Gastroesophageal sphincter (tissue), 4 donors: ENCODE results near the gene SRSF1. TPM values are rescaled to one million over a fixed set of nuclear protein-coding genes. Genes with fewer than 3 reads are reported as not detected.

Experiments used
- ATAC-seq: fragments of 150-250 bp; one replicate; pipeline ENCODE4 v1.9.1; 2016; ENCODE audit warnings: mild to moderate bottlenecking, moderate library complexity
- H3K27ac ChIP-seq, 4 donors: fragments of 200-600 bp; sonication (generic) in 3 of 4; 1 replicate in 3 of 4; 2 replicates in 1 of 4; pipeline ENCODE4 v1.5.1; 2016 to 2019
- H3K27me3 ChIP-seq: fragments of 200-600 bp; sonication (generic); one replicate; pipeline ENCODE4 v1.5.1; 2019
- H3K36me3 ChIP-seq, 2 donors: fragments of 200-600 bp; sonication (generic); one replicate each; pipeline ENCODE4 v1.5.1; 2019; ENCODE audit warnings: control low read depth in 1 of 2
- H3K4me1 ChIP-seq, 3 donors: fragments of 200-600 bp; sonication (generic); 1 replicate in 2 of 3; 2 replicates in 1 of 3; pipeline ENCODE4 v1.5.1; 2016 to 2019; ENCODE audit warnings: control low read depth in 2 of 3
- H3K4me3 ChIP-seq, 2 donors: fragments of 200-600 bp; sonication (generic); one replicate each; pipeline ENCODE4 v1.5.1; 2019; ENCODE audit warnings: mild to moderate bottlenecking in 1 of 2, moderate library complexity in 1 of 2
- H3K9me3 ChIP-seq, 3 donors: fragments of 200-600 bp; sonication (generic); one replicate each; pipeline ENCODE4 v1.5.1; 2017 to 2019; ENCODE audit warnings: control low read depth in 2 of 3
- CTCF ChIP-seq, 4 experiments: fragments of 200-600 bp in 2 of 4; fragments of 450-650 bp in 2 of 4; sonication (generic) in 1 of 4; IDR thresholded peaks; one replicate each; pipeline ENCODE4 v1.5.1; 2017 to 2019; ENCODE audit warnings: antibody characterized with exemption in 4 of 4, mild to moderate bottlenecking in 2 of 4, moderate library complexity in 2 of 4
- EP300 ChIP-seq: sonication (generic); formaldehyde crosslinking; IDR thresholded peaks from one replicate; pipeline ENCODE4 v1.6.1; 2017; ENCODE audit warnings: antibody characterized with exemption, mild to moderate bottlenecking
- POLR2A ChIP-seq, 2 donors: fragments of 450-650 bp; IDR thresholded peaks; one replicate each; pipeline ENCODE4 v1.6.1; 2017; ENCODE audit warnings: antibody characterized with exemption in 2 of 2, mild to moderate bottlenecking in 2 of 2, moderate library complexity in 1 of 2
- POLR2AphosphoS5 ChIP-seq: sonication (generic); formaldehyde crosslinking; IDR thresholded peaks from one replicate; pipeline ENCODE4 v1.6.1; 2017; ENCODE audit warnings: antibody characterized with exemption
- WGBS, 2 donors: methylation state at CpG; one replicate each; pipeline ENCODE4 v1.1.5; 2018; ENCODE audit warnings: low coverage in 1 of 2; 5-methylcytosine and 5-hydroxymethylcytosine counted together
- total RNA-seq, 4 donors: library from RNA; depleted of rRNA; stranded (reverse); fragments of >200 nt; gene quantifications; one replicate each; pipeline ENCODE4 v1.1.0, GENCODE V29; 2016

SRSF1 gene
- total RNA-seq, 4 donors from 2014 or later = 139 to 240 (median 198) TPM

- TF ChIP-seq EP300 (no peak), POLR2AphosphoS5 (no peak), POLR2A (IDR thresholded peaks at IDR 0.05) (no peak), CTCF (IDR thresholded peaks at IDR 0.05) (no peak)
- H3K36me3 ChIP-seq = peaks cover 0 to 41% of the 10 kb centered on the region in 2 donors
- H3K27ac ChIP-seq = peak overlapping the region; percentile 92 to 99 (median 96)
- no peak for ATAC-seq
- no peaks in the 10 kb centered on the region for H3K9me3 ChIP-seq
- 5 to 9% methylated on average over 13 to 24 of the region's 36 CpGs for WGBS, 2 donors
- no peaks in the 10 kb centered on the region for H3K27me3 ChIP-seq
- peaks cover 22 to 65% (median 29%) of the 10 kb centered on the region in 3 donors for H3K4me1 ChIP-seq
- peak overlapping the region; percentile 81 for H3K4me3 ChIP-seq
Measured at GRCh38 chr17:58005728-58006559, 1.1 kb downstream of the SRSF1 start.

GRCh38 chr17:58005031-58005727, 1.9 kb downstream of the SRSF1 start:
- no peaks in the 10 kb centered on the region for H3K27me3 ChIP-seq
- peak overlapping the region; percentile 81 for H3K4me3 ChIP-seq
- no peak for ATAC-seq
- H3K27ac ChIP-seq = peak overlapping the region; percentile 92 to 99 (median 96)
- WGBS, 2 donors = 31 to 38% methylated on average over 7 to 12 of the region's 12 CpGs
- TF ChIP-seq POLR2A (IDR thresholded peaks at IDR 0.05) (no peak), CTCF (IDR thresholded peaks at IDR 0.05) (no peak), EP300 (no peak)
- H3K36me3 ChIP-seq = peaks cover 0 to 48% of the 10 kb centered on the region in 2 donors
- no peaks in the 10 kb centered on the region for H3K9me3 ChIP-seq
- peaks cover 22 to 73% (median 29%) of the 10 kb centered on the region in 3 donors for H3K4me1 ChIP-seq

GRCh38 chr17:58004060-58004459, 3.0 kb downstream of the SRSF1 start:
- H3K27ac ChIP-seq = peak overlapping the region in 2 of 4 donors; percentile 12 to 92
- 58 to 71% methylated on average over 3 of the region's 3 CpGs for whole genome bisulfite sequencing, 2 donors
- no peaks in the 10 kb centered on the region for H3K9me3 ChIP-seq
- H3K4me1 ChIP-seq = peaks cover 22 to 83% (median 29%) of the 10 kb centered on the region in 3 donors
- H3K36me3 ChIP-seq = peaks cover 0 to 54% of the 10 kb centered on the region in 2 donors
- peak overlapping the region in 1 of 2 donors; percentile 81 for H3K4me3 ChIP-seq
- no peak for TF ChIP-seq CTCF (IDR thresholded peaks at IDR 0.05)
- TF ChIP-seq POLR2AphosphoS5 = no peak
- no peak for TF ChIP-seq POLR2A (IDR thresholded peaks at IDR 0.05)
- no peak for TF ChIP-seq EP300
- no peaks in the 10 kb centered on the region for H3K27me3 ChIP-seq
- ATAC-seq = no peak

GRCh38 chr17:58002973-58003372, 4.1 kb downstream of the SRSF1 start:
- H3K4me3 ChIP-seq = no peak overlapping the region
- no peaks in the 10 kb centered on the region for H3K9me3 ChIP-seq
- peaks cover 22 to 79% (median 27%) of the 10 kb centered on the region in 3 donors for H3K4me1 ChIP-seq
- no peaks in the 10 kb centered on the region for H3K27me3 ChIP-seq
- no peak for TF ChIP-seq POLR2A (IDR thresholded peaks at IDR 0.05)
- TF ChIP-seq EP300 = no peak
- TF ChIP-seq POLR2AphosphoS5 = no peak
- no peak for TF ChIP-seq CTCF (IDR thresholded peaks at IDR 0.05)
- WGBS, 2 donors = 81 to 84% methylated on average over 2 of the region's 2 CpGs
- H3K36me3 ChIP-seq = peaks cover 0 to 54% of the 10 kb centered on the region in 2 donors
- peak overlapping the region in 1 of 4 donors; percentile 11 for H3K27ac ChIP-seq
- ATAC-seq = no peak
